Loucy (cell line): ENCODE data around the gene PPFIA4.

Source experiments
- H2AFZ ChIP-seq: fragments of 200-600 bp; sonication (generic); 2 replicates; pipeline ENCODE4 v1.6.0; 2016; ENCODE audit warnings: antibody characterized with exemption, mild to moderate bottlenecking, low read length, moderate library complexity
- H3F3A ChIP-seq: fragments of 200-600 bp; 2 replicates; pipeline ENCODE4 v1.6.0; 2016; ENCODE audit warnings: antibody characterized with exemption, low read depth, mild to moderate bottlenecking
- H3K27me3 ChIP-seq: fragments of 200-600 bp; sonication (generic); 2 replicates; pipeline ENCODE4 v1.6.1; 2014; ENCODE audit warnings: low read length, mild to moderate bottlenecking; ENCODE audit not compliant: insufficient read depth, poor library complexity, severe bottlenecking
- H3K36me3 ChIP-seq: fragments of 200-600 bp; sonication (generic); 2 replicates; pipeline ENCODE4 v1.6.1; 2016; ENCODE audit warnings: low read length; ENCODE audit not compliant: insufficient read depth
- H3K4me1 ChIP-seq: fragments of 200-600 bp; sonication (generic); 2 replicates; pipeline ENCODE4 v1.5.1; 2014; ENCODE audit warnings: low read length, mild to moderate bottlenecking; ENCODE audit not compliant: insufficient read depth, poor library complexity, severe bottlenecking
- H3K4me2 ChIP-seq: fragments of 200-600 bp; sonication (generic); 2 replicates; pipeline ENCODE4 v1.6.0; 2014; ENCODE audit warnings: antibody characterized with exemption, low read length, low read depth, mild to moderate bottlenecking; ENCODE audit not compliant: poor library complexity, severe bottlenecking
- H3K4me3 ChIP-seq: fragments of 200-600 bp; sonication (generic); 2 replicates; pipeline ENCODE4 v1.5.1; 2014; ENCODE audit warnings: low read length, mild to moderate bottlenecking, mixed read lengths; ENCODE audit not compliant: poor library complexity, severe bottlenecking
- H3K79me2 ChIP-seq: fragments of 200-600 bp; sonication (generic); 2 replicates; pipeline ENCODE4 v1.6.1; 2014; ENCODE audit warnings: low read length; ENCODE audit not compliant: insufficient read depth
- H3K9ac ChIP-seq: fragments of 200-600 bp; sonication (generic); 2 replicates; pipeline ENCODE4 v1.6.0; 2014; ENCODE audit warnings: mild to moderate bottlenecking, low read depth, low read length, moderate library complexity; ENCODE audit not compliant: poor library complexity, severe bottlenecking
- H3K9me2 ChIP-seq: fragments of 200-600 bp; sonication (generic); replicated peaks from 2 replicates; pipeline ENCODE4 v1.6.1; 2016; ENCODE audit warnings: low read depth, low read length, mixed read lengths
- H3K9me3 ChIP-seq: fragments of 200-600 bp; sonication (generic); 2 replicates; pipeline ENCODE4 v1.6.1; 2014; ENCODE audit warnings: mild to moderate bottlenecking, antibody characterized with exemption, low read length, low read depth; ENCODE audit not compliant: insufficient read depth
- H4K20me1 ChIP-seq: fragments of 200-600 bp; sonication (generic); 2 replicates; pipeline ENCODE4 v1.6.0; 2014; ENCODE audit warnings: antibody characterized with exemption, low read length, mild to moderate bottlenecking; ENCODE audit not compliant: insufficient read depth, poor library complexity, severe bottlenecking
- CTCF ChIP-seq: fragments of 200-600 bp; sonication (generic); conservative IDR thresholded peaks from 2 replicates; pipeline ENCODE4 v1.5.1; 2014; ENCODE audit warnings: mild to moderate bottlenecking, antibody characterized with exemption, low read length
- EZH2phosphoT487 ChIP-seq: fragments of 200-600 bp; IDR thresholded peaks from 2 replicates; pipeline ENCODE4 v1.6.1; 2018; ENCODE audit warnings: antibody characterized with exemption, mild to moderate bottlenecking, moderate library complexity, borderline replicate concordance

PPFIA4 gene

GRCh38 chr1:203112475-203112874 is 86.2 kb downstream of the PPFIA4 start:
- H3K9me2 ChIP-seq, result no peaks in the 10 kb centered on the region
- no peak overlapping the region for H2AFZ ChIP-seq
- peaks cover 9% of the 10 kb centered on the region for H3K27me3 ChIP-seq

GRCh38 chr1:203113308-203113707 is 87.0 kb downstream of the PPFIA4 start:
- H3K9me2 ChIP-seq, result no peaks in the 10 kb centered on the region
- no peaks in the 10 kb centered on the region for H3K79me2 ChIP-seq
- no peaks in the 10 kb centered on the region for H4K20me1 ChIP-seq
- no peak overlapping the region for H3K4me3 ChIP-seq
- H3K4me2 ChIP-seq, result no peak overlapping the region
- no peaks in the 10 kb centered on the region for H3K4me1 ChIP-seq
- no peak overlapping the region for H3K9ac ChIP-seq
- H2AFZ ChIP-seq, result no peak overlapping the region
- H3F3A ChIP-seq, result no peaks in the 10 kb centered on the region
- no peaks in the 10 kb centered on the region for H3K36me3 ChIP-seq
- TF ChIP-seq CTCF (no peak), EZH2phosphoT487 (no peak)
- H3K27me3 ChIP-seq, result peaks cover 9% of the 10 kb centered on the region
- no peaks in the 10 kb centered on the region for H3K9me3 ChIP-seq

More at GRCh38 chr1:203112475-203112874, 86.2 kb downstream of the PPFIA4 start:
- no peaks in the 10 kb centered on the region for H4K20me1 ChIP-seq
- H3K36me3 ChIP-seq, result no peaks in the 10 kb centered on the region
- no peaks in the 10 kb centered on the region for H3F3A ChIP-seq
- H3K9me3 ChIP-seq, result no peaks in the 10 kb centered on the region
- no peak overlapping the region for H3K4me2 ChIP-seq
- TF ChIP-seq CTCF (no peak), EZH2phosphoT487 (no peak)
- H3K4me3 ChIP-seq, result no peak overlapping the region
- no peak overlapping the region for H3K9ac ChIP-seq
- no peaks in the 10 kb centered on the region for H3K4me1 ChIP-seq
- no peaks in the 10 kb centered on the region for H3K79me2 ChIP-seq

- H3K36me3 ChIP-seq, result no peaks in the 10 kb centered on the region
- no peaks in the 10 kb centered on the region for H3K79me2 ChIP-seq
- no peak overlapping the region for H3K9ac ChIP-seq
- H3F3A ChIP-seq, result no peaks in the 10 kb centered on the region
- no peaks in the 10 kb centered on the region for H4K20me1 ChIP-seq
- no peak for TF ChIP-seq EZH2phosphoT487
- no peak for TF ChIP-seq CTCF
- H3K9me3 ChIP-seq, result no peaks in the 10 kb centered on the region
- H3K9me2 ChIP-seq, result no peaks in the 10 kb centered on the region
- peaks cover 9% of the 10 kb centered on the region for H3K27me3 ChIP-seq
- H2AFZ ChIP-seq, result no peak overlapping the region
- no peak overlapping the region for H3K4me3 ChIP-seq
- no peaks in the 10 kb centered on the region for H3K4me1 ChIP-seq
- H3K4me2 ChIP-seq, result no peak overlapping the region
These were observed 87.9 kb downstream of the PPFIA4 start for GRCh38 chr1:203114202-203114601.
